Esophagus squamous epithelium (tissue), 4 donors: ENCODE results near the gene CAPRIN2.

Experiments
- CTCF ChIP-seq, 6 experiments: fragments of 450-650 bp in 4 of 6; fragments of 200-600 bp in 2 of 6; sonication (generic) in 2 of 6; IDR thresholded peaks; one replicate each; pipeline ENCODE4 v1.5.1; 2016 to 2019; ENCODE audit warnings: antibody characterized with exemption in 6 of 6, mild to moderate bottlenecking in 4 of 6, moderate library complexity in 4 of 6
- POLR2A ChIP-seq, 4 donors: fragments of 450-650 bp; IDR thresholded peaks; one replicate each; pipeline ENCODE4 v1.6.1; 2017; ENCODE audit warnings: antibody characterized with exemption in 4 of 4, mild to moderate bottlenecking in 4 of 4, moderate library complexity in 3 of 4

GRCh38 chr12:30707613-30708342 lies 47.0 kb downstream of the CAPRIN2 start:
- TF ChIP-seq CTCF (IDR thresholded peaks at IDR 0.05) = no peak
- no peak for TF ChIP-seq POLR2A (IDR thresholded peaks at IDR 0.05)
